Large intestine (tissue), 3 donors: Measurements from ENCODE around the gene EYS. TPM values are rescaled to one million over a fixed set of nuclear protein-coding genes. Genes with fewer than 3 reads are reported as not detected.
A peak's percentile ranks its signal among the peaks of the same experiment; 100 is the strongest.
"Not testable (repeated sequence)": the region's sequence is repeated elsewhere in the genome, so short reads cannot be mapped to it uniquely, and the experiment has no call there.

Experiments used
- DNase-seq, 2 donors: peaks; one replicate each; pipeline versions ENCODE4 v3.0.0 to v3.0.0-alpha.2; 2013
- H3K27ac ChIP-seq: one replicate; pipeline ENCODE4 v1.5.1; 2013; ENCODE audit warnings: low read length
- H3K27me3 ChIP-seq: 2 replicates; pipeline ENCODE4 v1.6.1; 2013; ENCODE audit warnings: low read length; ENCODE audit not compliant: control insufficient read depth, insufficient read depth
- H3K36me3 ChIP-seq: 2 replicates; pipeline ENCODE4 v1.6.1; 2013; ENCODE audit warnings: low read length; ENCODE audit not compliant: control insufficient read depth, insufficient read depth
- H3K4me1 ChIP-seq: one replicate; pipeline ENCODE4 v1.6.1; 2013; ENCODE audit warnings: low read length; ENCODE audit not compliant: control insufficient read depth, insufficient read depth
- H3K4me3 ChIP-seq: one replicate; pipeline ENCODE4 v1.5.1; 2013; ENCODE audit warnings: low read length
- H3K9me3 ChIP-seq: one replicate; pipeline ENCODE4 v1.6.1; 2013; ENCODE audit warnings: mild to moderate bottlenecking, low read depth, low read length, moderate library complexity; ENCODE audit not compliant: control insufficient read depth
- WGBS: methylation state at CpG from one replicate; pipeline ENCODE4 v1.1.5; 2013; ENCODE audit warnings: low lambda C conversion rate; ENCODE audit not compliant: insufficient coverage; 5-methylcytosine and 5-hydroxymethylcytosine counted together
- polyA plus RNA-seq: library from polyadenylated mRNA; unstranded; fragments of 120-200 nt; gene quantifications from one replicate; pipeline ENCODE4 v1.2.1, GENCODE V29; 2013

The EYS gene
- polyA plus RNA-seq, 1 donor = 0.76 TPM

- H3K4me3 ChIP-seq = no peak overlapping the region
- H3K27me3 ChIP-seq = no peaks in the 10 kb centered on the region
- H3K4me1 ChIP-seq = no peaks in the 10 kb centered on the region
- no CpG with 5 or more reads among the region's 2 CpGs for WGBS
- H3K9me3 ChIP-seq = no peaks in the 10 kb centered on the region
- no peaks in the 10 kb centered on the region for H3K36me3 ChIP-seq
- no peak overlapping the region for H3K27ac ChIP-seq
- no peak for DNase-seq
Observed at GRCh38 chr6:63839485-63839884, 1867.5 kb downstream of the EYS start.

DNA sequence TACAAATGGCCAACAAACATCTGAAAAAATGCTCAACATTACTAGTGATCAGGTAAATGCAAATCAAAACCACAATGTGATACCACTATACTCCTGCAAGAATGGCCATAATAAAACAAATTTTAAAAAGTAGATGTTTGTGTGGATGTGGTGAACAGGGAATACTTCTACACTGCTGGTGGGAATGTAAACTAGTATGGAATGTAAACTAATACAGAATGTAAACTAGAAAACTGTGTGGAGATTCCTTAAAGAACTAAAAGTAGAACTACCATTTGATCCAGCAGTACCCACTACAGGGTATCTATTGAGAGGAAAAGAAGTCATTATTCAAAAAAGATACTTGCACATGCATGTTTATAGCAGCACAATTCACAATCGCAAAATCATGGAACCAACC is 1878.3 kb downstream of the EYS start:
- H3K9me3 ChIP-seq, H3K4me3 ChIP-seq, H3K27me3 ChIP-seq, H3K27ac ChIP-seq, DNase-seq, H3K4me1 ChIP-seq, H3K36me3 ChIP-seq: not testable (repeated sequence)
- WGBS = 80% methylated on average over 1 of the region's 1 CpG

DNA sequence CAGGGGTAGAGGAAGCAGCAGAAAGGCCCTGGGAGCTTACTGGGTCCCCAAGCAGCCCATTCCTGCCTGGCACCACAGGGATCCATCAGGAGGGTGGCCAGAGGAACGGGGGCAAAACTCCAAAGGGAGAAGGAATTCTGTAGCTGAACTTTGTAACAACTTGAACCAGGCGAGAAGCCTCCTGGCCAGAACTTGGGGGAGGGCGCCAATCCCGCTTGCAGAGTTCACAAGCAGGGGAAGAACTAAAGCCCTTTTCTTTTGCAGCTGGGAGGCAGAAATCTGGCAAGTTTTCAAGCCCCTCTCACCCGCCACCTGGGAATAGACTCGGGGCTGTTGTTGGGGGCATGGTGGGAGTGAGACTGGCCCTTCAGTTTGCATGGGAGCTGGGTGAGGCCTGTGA is 1882.3 kb downstream of the EYS start:
- Histone ChIP-seq H3K4me1 (no peaks in the 10 kb centered on the region), H3K4me3 (no peak overlapping the region), H3K27me3 (no peaks in the 10 kb centered on the region), H3K9me3 (no peaks in the 10 kb centered on the region), H3K36me3 (no peaks in the 10 kb centered on the region), H3K27ac (no peak overlapping the region)
- no peak for DNase-seq
- WGBS = no CpG with 5 or more reads among the region's 6 CpGs

GRCh38 chr6:63821442-63821841 is 1885.6 kb downstream of the EYS start:
- Histone ChIP-seq H3K36me3 (no peaks in the 10 kb centered on the region), H3K4me1 (no peaks in the 10 kb centered on the region), H3K27me3 (no peaks in the 10 kb centered on the region), H3K9me3 (no peaks in the 10 kb centered on the region), H3K27ac (no peak overlapping the region), H3K4me3 (no peak overlapping the region)
- no peak for DNase-seq
- WGBS = no CpG with 5 or more reads among the region's 1 CpG

DNA sequence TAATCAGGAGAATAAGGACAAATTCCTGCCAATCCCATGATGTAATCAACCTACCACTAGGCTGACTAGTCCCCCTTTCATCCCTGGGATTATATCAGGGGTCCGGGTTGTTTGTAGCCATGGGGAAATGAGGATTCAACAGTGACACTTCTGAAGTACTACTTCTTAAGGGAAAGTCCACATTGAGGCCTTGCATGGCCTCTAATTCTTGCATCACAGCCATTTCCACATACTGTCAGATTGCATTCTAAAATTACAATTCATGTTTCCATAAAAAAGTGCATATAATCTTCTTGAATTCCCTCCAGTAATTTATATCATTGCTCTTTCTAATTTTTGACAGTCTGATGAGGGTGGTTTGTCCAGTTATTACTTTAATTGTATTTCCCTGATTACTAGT is 1887.2 kb downstream of the EYS start:
- Histone ChIP-seq H3K27ac (no peak overlapping the region), H3K4me1 (no peaks in the 10 kb centered on the region), H3K27me3 (no peaks in the 10 kb centered on the region), H3K4me3 (no peak overlapping the region), H3K9me3 (no peaks in the 10 kb centered on the region), H3K36me3 (no peaks in the 10 kb centered on the region)
- WGBS = no CpG with 5 or more reads among the region's 1 CpG
- no peak for DNase-seq

DNA sequence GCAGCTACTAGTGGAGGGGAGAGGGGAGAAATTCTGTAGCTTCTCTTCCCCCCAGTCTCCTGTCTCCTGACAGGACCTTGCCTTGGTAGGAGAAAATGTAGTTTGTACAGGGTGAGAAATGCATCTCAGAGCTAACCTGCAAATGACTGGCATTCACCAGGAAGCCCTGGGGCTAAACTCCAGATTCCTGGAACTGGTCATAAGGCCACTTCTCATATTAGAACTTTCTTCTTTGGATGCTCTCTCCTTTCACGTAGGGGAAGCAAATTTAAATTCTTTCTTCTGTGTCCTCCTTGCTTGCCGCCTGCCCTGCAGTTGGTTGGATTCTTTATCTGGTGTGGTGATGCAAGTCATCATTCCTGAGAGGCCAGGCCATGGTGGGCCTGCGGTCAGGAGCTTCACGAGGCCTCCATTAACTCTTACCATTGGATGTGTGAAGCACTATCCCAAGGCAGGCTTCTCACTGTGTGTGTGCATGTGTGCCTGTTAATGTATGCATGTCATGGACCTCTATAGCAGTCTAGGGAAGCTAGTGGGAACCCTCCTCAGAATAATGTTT is 1889.5 kb downstream of the EYS start:
- no peak overlapping the region for H3K27ac ChIP-seq
- DNase-seq = no peak
- H3K9me3 ChIP-seq = no peaks in the 10 kb centered on the region
- H3K4me3 ChIP-seq = no peak overlapping the region
- WGBS = no CpG with 5 or more reads among the region's 4 CpGs
- no peaks in the 10 kb centered on the region for H3K36me3 ChIP-seq
- H3K27me3 ChIP-seq = no peaks in the 10 kb centered on the region
- H3K4me1 ChIP-seq = no peaks in the 10 kb centered on the region

DNA sequence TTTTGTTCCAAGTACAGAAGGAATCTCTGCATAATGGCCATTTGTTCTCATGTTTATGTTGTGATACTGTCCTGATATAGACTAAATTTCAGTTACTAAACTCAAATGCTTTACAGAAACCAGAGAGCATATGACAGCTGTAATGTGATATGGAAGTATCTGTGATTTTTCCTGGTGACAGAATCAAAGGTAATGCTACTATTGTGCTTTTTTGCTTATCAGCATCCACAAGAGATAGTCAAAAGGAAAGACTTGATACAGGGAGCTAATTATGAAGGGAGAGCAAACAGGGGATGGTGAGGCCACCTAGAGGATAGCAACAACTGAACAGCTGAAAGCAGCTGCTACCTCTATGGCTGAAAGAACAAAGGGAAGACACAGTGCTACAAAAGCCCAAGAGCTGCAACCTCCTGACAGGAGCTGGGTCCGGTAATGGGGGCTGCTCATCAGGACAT is 1890.0 kb downstream of the EYS start:
- Histone ChIP-seq H3K27me3 (no peaks in the 10 kb centered on the region), H3K4me1 (no peaks in the 10 kb centered on the region), H3K9me3 (no peaks in the 10 kb centered on the region), H3K27ac (no peak overlapping the region), H3K4me3 (no peak overlapping the region), H3K36me3 (no peaks in the 10 kb centered on the region)
- no CpG with 5 or more reads among the region's 1 CpG for WGBS
- DNase-seq = peak in 1 of 2 donors; percentile 34

DNA sequence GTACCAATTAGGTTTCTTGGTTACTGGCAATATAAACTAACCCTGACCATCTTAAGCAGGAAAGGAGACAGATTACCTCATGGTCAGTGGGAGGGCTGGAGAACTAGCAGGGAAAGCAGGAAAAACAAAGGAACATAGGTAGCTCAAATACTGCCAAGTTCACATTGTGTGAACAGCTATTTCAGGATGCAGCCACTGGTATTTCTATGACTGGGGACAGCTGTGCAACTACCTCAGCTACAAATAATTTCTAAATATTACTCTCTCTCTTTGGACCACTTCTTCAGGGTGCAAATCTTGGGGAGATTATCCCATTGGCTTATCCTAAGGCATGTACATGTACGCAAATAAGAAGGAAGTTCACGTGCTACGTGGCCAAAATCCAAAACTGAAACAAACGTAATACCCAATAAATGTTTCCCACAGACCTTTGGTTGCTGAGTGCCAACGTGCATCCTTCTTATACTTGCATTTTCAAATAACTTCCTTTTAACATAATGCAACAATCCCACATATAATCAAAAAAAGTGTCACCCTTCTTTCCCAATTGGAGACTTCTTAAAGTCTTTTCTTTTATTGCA is 1890.5 kb downstream of the EYS start:
- no peaks in the 10 kb centered on the region for H3K4me1 ChIP-seq
- H3K36me3 ChIP-seq = no peaks in the 10 kb centered on the region
- DNase-seq = no peak
- no peak overlapping the region for H3K4me3 ChIP-seq
- no peaks in the 10 kb centered on the region for H3K9me3 ChIP-seq
- 27% methylated on average over 3 of the region's 5 CpGs for whole genome bisulfite sequencing
- no peak overlapping the region for H3K27ac ChIP-seq
- no peaks in the 10 kb centered on the region for H3K27me3 ChIP-seq

GRCh38 chr6:63814459-63814858 is 1892.6 kb downstream of the EYS start:
- no peak overlapping the region for H3K27ac ChIP-seq
- H3K9me3 ChIP-seq = no peaks in the 10 kb centered on the region
- 80% methylated on average over 1 of the region's 1 CpG for WGBS
- no peaks in the 10 kb centered on the region for H3K27me3 ChIP-seq
- no peaks in the 10 kb centered on the region for H3K4me1 ChIP-seq
- no peak for DNase-seq
- H3K36me3 ChIP-seq = no peaks in the 10 kb centered on the region
- no peak overlapping the region for H3K4me3 ChIP-seq

DNA sequence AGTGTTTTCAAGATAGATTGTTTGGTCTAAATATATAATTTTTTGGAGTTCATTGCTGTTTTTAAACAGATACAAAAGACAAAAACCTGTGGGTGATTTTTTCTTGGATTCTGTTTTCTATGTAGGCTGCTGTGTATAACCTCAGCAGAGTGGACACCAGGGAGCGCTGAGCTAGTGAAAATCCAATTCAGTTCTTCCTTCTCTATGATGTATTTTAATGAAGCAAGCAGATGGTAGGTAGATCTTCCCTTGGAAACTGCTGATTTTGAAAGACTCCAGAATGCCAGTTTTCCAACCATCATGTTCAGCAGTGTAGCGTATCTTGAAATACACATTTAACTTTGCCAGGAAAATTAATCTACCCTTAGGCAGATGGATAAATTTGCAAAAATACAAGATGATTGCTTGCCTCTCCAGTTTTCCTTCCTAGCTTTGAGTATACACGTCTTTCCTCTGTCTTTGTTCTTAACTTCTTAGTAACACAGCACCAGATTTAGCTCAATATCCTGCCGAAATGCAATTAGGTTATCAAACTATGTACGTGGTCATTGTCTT is 1893.4 kb downstream of the EYS start:
- no peak for DNase-seq
- H3K9me3 ChIP-seq = no peaks in the 10 kb centered on the region
- no peaks in the 10 kb centered on the region for H3K36me3 ChIP-seq
- no peaks in the 10 kb centered on the region for H3K4me1 ChIP-seq
- no peak overlapping the region for H3K4me3 ChIP-seq
- H3K27ac ChIP-seq = no peak overlapping the region
- no peaks in the 10 kb centered on the region for H3K27me3 ChIP-seq
- 84% methylated on average over 3 of the region's 5 CpGs for WGBS

DNA sequence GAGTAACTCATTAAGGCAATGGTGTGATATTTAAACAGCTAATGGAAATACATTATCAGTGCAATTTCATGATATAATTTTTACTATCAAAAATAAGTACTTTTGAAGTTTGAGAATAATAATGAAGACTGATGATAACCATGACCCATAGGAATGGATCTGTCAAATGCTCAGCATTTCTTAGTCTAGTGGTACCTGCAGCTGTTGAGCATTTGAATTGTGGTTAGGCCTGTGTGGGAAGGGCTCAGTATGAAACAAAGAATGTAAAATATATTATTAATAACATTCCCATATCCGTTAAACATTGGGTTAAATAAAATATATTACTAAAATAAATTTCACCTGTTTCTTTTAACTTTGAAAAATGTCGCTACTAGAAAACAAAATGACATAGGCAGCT is 1898.5 kb downstream of the EYS start:
- no peaks in the 10 kb centered on the region for H3K9me3 ChIP-seq
- 82% methylated on average over 2 of the region's 2 CpGs for WGBS
- H3K4me1 ChIP-seq = peaks cover 18% of the 10 kb centered on the region
- H3K27ac ChIP-seq = no peak overlapping the region
- no peak for DNase-seq
- no peak overlapping the region for H3K4me3 ChIP-seq
- no peaks in the 10 kb centered on the region for H3K27me3 ChIP-seq
- H3K36me3 ChIP-seq = no peaks in the 10 kb centered on the region
